Ishikawa (cell line): ENCODE data around the gene PARD3B.

Experiments
- EP300 ChIP-seq: IDR thresholded peaks from 2 replicates; pipeline ENCODE4 v1.6.1; 2012; ENCODE audit warnings: borderline replicate concordance
- FOXM1 ChIP-seq: IDR thresholded peaks from 2 replicates; pipeline ENCODE4 v1.6.1; 2012; ENCODE audit warnings: low read depth, borderline replicate concordance
- USF1 ChIP-seq: IDR thresholded peaks from 2 replicates; pipeline ENCODE4 v1.6.1; 2012
- TF ChIP-seq, protein P1 (sequence below): IDR thresholded peaks from 2 replicates; pipeline ENCODE4 v1.6.1; 2012; ENCODE audit warnings: low read depth, mild to moderate bottlenecking

DNA sequence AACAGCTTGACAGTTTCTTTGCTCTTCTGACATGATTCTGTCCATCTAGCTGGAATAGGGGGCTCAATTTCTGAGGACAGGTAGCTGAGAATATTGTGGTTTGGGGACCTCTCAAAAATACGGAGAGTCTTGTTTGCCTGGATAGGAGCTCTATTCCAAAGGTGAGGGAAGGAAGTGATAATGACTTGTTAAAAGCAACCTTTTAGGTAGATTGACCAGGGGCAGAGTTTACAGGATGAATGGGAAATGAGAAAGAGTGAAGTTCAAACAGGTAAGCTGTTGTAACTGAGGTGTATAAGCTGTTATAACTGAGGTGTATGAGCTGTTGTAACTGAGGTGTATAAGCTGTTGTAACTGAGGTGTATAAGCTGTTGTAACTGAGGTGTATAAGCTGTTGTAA lies 25.1 kb downstream of the PARD3B start:
- no peak for TF ChIP-seq EP300
- TF ChIP-seq, protein P1, sequence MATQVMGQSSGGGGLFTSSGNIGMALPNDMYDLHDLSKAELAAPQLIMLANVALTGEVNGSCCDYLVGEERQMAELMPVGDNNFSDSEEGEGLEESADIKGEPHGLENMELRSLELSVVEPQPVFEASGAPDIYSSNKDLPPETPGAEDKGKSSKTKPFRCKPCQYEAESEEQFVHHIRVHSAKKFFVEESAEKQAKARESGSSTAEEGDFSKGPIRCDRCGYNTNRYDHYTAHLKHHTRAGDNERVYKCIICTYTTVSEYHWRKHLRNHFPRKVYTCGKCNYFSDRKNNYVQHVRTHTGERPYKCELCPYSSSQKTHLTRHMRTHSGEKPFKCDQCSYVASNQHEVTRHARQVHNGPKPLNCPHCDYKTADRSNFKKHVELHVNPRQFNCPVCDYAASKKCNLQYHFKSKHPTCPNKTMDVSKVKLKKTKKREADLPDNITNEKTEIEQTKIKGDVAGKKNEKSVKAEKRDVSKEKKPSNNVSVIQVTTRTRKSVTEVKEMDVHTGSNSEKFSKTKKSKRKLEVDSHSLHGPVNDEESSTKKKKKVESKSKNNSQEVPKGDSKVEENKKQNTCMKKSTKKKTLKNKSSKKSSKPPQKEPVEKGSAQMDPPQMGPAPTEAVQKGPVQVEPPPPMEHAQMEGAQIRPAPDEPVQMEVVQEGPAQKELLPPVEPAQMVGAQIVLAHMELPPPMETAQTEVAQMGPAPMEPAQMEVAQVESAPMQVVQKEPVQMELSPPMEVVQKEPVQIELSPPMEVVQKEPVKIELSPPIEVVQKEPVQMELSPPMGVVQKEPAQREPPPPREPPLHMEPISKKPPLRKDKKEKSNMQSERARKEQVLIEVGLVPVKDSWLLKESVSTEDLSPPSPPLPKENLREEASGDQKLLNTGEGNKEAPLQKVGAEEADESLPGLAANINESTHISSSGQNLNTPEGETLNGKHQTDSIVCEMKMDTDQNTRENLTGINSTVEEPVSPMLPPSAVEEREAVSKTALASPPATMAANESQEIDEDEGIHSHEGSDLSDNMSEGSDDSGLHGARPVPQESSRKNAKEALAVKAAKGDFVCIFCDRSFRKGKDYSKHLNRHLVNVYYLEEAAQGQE: no peak
- no peak for TF ChIP-seq FOXM1
- TF ChIP-seq USF1: no peak
